ENCODE data around the gene ERICH6B.

DNA sequence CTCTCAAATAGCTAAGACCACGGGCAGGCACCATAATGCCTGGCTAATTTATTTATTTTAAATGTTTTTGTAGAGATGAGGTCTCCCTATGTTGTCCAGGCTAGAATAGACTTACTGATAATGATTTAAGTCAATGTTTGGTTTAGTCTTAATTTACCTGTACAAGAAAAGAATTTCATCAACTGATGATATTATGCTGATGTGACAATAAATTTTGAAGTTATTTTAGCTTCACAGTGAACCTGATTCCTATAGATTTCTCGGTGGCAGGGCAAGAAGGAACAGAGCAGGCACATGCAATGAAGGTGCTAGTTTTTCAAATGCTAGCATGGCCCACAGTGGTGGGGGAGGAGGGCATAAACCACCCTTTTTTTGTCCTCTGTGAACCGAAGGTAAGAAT is 44.0 kb upstream of the ERICH6B start:
- TF ChIP-seq FOXM1 (IDR thresholded peaks at IDR 0.05; ENCODE audit: borderline replicate concordance, low read depth) (no peak), EP300 (IDR thresholded peaks at IDR 0.05; ENCODE audit: borderline replicate concordance) (no peak), TAF1 (IDR thresholded peaks at IDR 0.05; ENCODE audit: low read depth) (no peak), CEBPB (IDR thresholded peaks at IDR 0.05) (no peak)
- TF ChIP-seq, protein P1, sequence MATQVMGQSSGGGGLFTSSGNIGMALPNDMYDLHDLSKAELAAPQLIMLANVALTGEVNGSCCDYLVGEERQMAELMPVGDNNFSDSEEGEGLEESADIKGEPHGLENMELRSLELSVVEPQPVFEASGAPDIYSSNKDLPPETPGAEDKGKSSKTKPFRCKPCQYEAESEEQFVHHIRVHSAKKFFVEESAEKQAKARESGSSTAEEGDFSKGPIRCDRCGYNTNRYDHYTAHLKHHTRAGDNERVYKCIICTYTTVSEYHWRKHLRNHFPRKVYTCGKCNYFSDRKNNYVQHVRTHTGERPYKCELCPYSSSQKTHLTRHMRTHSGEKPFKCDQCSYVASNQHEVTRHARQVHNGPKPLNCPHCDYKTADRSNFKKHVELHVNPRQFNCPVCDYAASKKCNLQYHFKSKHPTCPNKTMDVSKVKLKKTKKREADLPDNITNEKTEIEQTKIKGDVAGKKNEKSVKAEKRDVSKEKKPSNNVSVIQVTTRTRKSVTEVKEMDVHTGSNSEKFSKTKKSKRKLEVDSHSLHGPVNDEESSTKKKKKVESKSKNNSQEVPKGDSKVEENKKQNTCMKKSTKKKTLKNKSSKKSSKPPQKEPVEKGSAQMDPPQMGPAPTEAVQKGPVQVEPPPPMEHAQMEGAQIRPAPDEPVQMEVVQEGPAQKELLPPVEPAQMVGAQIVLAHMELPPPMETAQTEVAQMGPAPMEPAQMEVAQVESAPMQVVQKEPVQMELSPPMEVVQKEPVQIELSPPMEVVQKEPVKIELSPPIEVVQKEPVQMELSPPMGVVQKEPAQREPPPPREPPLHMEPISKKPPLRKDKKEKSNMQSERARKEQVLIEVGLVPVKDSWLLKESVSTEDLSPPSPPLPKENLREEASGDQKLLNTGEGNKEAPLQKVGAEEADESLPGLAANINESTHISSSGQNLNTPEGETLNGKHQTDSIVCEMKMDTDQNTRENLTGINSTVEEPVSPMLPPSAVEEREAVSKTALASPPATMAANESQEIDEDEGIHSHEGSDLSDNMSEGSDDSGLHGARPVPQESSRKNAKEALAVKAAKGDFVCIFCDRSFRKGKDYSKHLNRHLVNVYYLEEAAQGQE (IDR thresholded peaks at IDR 0.05; ENCODE audit: low read depth): no peak
- TF ChIP-seq, protein P2, sequence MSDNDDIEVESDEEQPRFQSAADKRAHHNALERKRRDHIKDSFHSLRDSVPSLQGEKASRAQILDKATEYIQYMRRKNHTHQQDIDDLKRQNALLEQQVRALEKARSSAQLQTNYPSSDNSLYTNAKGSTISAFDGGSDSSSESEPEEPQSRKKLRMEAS (IDR thresholded peaks at IDR 0.05): no peak
